H1 (cell line): ENCODE data around the gene PROZ. TPM values are rescaled to one million over a fixed set of nuclear protein-coding genes. Genes with fewer than 3 reads are reported as not detected.

Experiments used
- CTCF ChIA-PET: fragments of 300-600 bp; sonication (Branson Sonifier 250); formaldehyde crosslinking; loops from one replicate; lab custom pipeline; 2021; ENCODE audit not compliant: partially characterized antibody; lab: Charles Lee
- POLR2A ChIA-PET: fragments of 300-600 bp; sonication (Branson Sonifier 250); formaldehyde crosslinking; loops from one replicate; lab custom pipeline; 2021; ENCODE audit warnings: inconsistent platforms; ENCODE audit not compliant: partially characterized antibody; lab: Charles Lee
- DNase-seq, 2 experiments: peaks; one replicate each; pipeline versions ENCODE4 v3.0.0 to v3.0.0-alpha.2; 2010 to 2022; ENCODE audit warnings: low spot score in 2 of 2, low read depth in 1 of 2, mixed read lengths in 1 of 2
- FAIRE-seq: peaks from 2 replicates; lab custom pipeline; 2011; peaks lifted over from hg19 to GRCh38; lab: Jason Lieb, UNC
- H2AFZ ChIP-seq: 2 replicates; pipeline ENCODE4 v1.8.1; 2012; ENCODE audit warnings: low read length, inconsistent platforms
- H2AK5ac ChIP-seq: 2 replicates; pipeline ENCODE4 v1.6.1; 2013; ENCODE audit warnings: low read depth, low read length
- H2BK120ac ChIP-seq: replicated peaks from 2 replicates; pipeline ENCODE3; 2013; ENCODE audit warnings: low read depth, low read length, inconsistent platforms
- H2BK12ac ChIP-seq: 2 replicates; pipeline ENCODE4 v1.6.1; 2013; ENCODE audit warnings: low read depth, low read length
- H2BK15ac ChIP-seq: 2 replicates; pipeline ENCODE4 v1.6.1; 2013; ENCODE audit warnings: low read length
- H2BK20ac ChIP-seq: 2 replicates; pipeline ENCODE4 v1.6.1; 2013; ENCODE audit warnings: low read length
- H2BK5ac ChIP-seq: 2 replicates; pipeline ENCODE4 v1.6.1; 2013; ENCODE audit warnings: low read depth, low read length
- H3K14ac ChIP-seq: 2 replicates; pipeline ENCODE4 v1.6.1; 2013; ENCODE audit warnings: inconsistent platforms; ENCODE audit not compliant: insufficient read length
- H3K18ac ChIP-seq: 2 replicates; pipeline ENCODE4 v1.6.1; 2013; ENCODE audit warnings: low read length; ENCODE audit errors: extremely low read depth
- H3K23ac ChIP-seq: 2 replicates; pipeline ENCODE4 v1.6.1; 2013; ENCODE audit warnings: inconsistent platforms; ENCODE audit not compliant: insufficient read length
- H3K23me2 ChIP-seq: 2 replicates; pipeline ENCODE4 v1.6.1; 2013; ENCODE audit warnings: low read depth, low read length
- H3K27ac ChIP-seq: 2 replicates; pipeline ENCODE4 v1.6.1; 2011; ENCODE audit warnings: low read depth, low read length, inconsistent platforms
- H3K27me3 ChIP-seq, 4 experiments: replicated peaks in 1 of 4; 1 replicate in 1 of 4; 2 replicates in 3 of 4; pipeline versions ENCODE4 v1.6.1 to v1.8.1; 2011 to 2013; ENCODE audit warnings: low read length in 3 of 4, mild to moderate bottlenecking in 3 of 4, inconsistent platforms in 2 of 4, mixed read lengths in 2 of 4, moderate library complexity in 1 of 4; ENCODE audit not compliant: control insufficient read depth in 3 of 4, insufficient read depth in 3 of 4; ENCODE audit errors: extremely low read depth in 1 of 4
- H3K36me3 ChIP-seq, 4 experiments: 2 replicates each; pipeline versions ENCODE4 v1.6.1 to v1.8.1; 2011 to 2013; ENCODE audit warnings: mild to moderate bottlenecking in 4 of 4, low read length in 3 of 4, moderate library complexity in 2 of 4, control low read depth in 1 of 4, inconsistent platforms in 1 of 4; ENCODE audit not compliant: insufficient read depth in 4 of 4, control insufficient read depth in 2 of 4
- H3K4ac ChIP-seq: replicated peaks from 2 replicates; pipeline ENCODE3; 2013; ENCODE audit warnings: low read length, low read depth, mixed read lengths, inconsistent platforms; ENCODE audit not compliant: insufficient read length
- H3K4me1 ChIP-seq, 4 experiments: replicated peaks in 1 of 4; 1 replicate in 1 of 4; 2 replicates in 3 of 4; pipeline versions ENCODE4 v1.6.1 to v1.8.1; 2011 to 2013; ENCODE audit warnings: low read length in 3 of 4, inconsistent platforms in 2 of 4, mixed read lengths in 1 of 4; ENCODE audit not compliant: insufficient read depth in 4 of 4, control insufficient read depth in 3 of 4
- H3K4me2 ChIP-seq, 2 experiments: 2 replicates each; pipeline versions ENCODE4 v1.6.1 to v1.8.1; 2011 to 2013; ENCODE audit warnings: low read depth in 2 of 2, low read length in 2 of 2, control low read depth in 1 of 2, inconsistent platforms in 1 of 2, mild to moderate bottlenecking in 1 of 2; ENCODE audit not compliant: insufficient read depth in 1 of 2
- H3K4me3 ChIP-seq, 4 experiments: fragments of 200-600, 300-600 bp in 1 of 4; sonication (generic), shearing (Covaris generic), sonication (Bioruptor Twin) in 1 of 4; 2 replicates each; pipeline versions ENCODE4 v1.5.1 to v1.8.1; 2011 to 2016; ENCODE audit warnings: low read length in 4 of 4, low read depth in 3 of 4, control low read depth in 2 of 4, inconsistent platforms in 2 of 4, mild to moderate bottlenecking in 2 of 4, mixed read lengths in 1 of 4, moderate library complexity in 1 of 4; ENCODE audit not compliant: insufficient read depth in 2 of 4; ENCODE audit errors: extremely low read depth in 1 of 4
- H3K56ac ChIP-seq: replicated peaks from 2 replicates; pipeline ENCODE3; 2013; ENCODE audit warnings: low read depth, mild to moderate bottlenecking, mixed read lengths, low read length, inconsistent platforms; ENCODE audit not compliant: insufficient read length
- H3K79me1 ChIP-seq: 2 replicates; pipeline ENCODE4 v1.6.1; 2013; ENCODE audit warnings: low read depth, low read length, control low read depth
- H3K79me2 ChIP-seq, 2 experiments: 2 replicates each; pipeline versions ENCODE4 v1.6.1 to v1.8.1; 2012 to 2013; ENCODE audit warnings: low read length in 2 of 2, mild to moderate bottlenecking in 2 of 2, inconsistent platforms in 1 of 2; ENCODE audit not compliant: insufficient read depth in 2 of 2, control insufficient read depth in 1 of 2
- H3K9ac ChIP-seq, 4 experiments: replicated peaks in 1 of 4; 1 replicate in 1 of 4; 2 replicates in 3 of 4; pipeline versions ENCODE4 v1.6.1 to v1.8.1; 2011 to 2013; ENCODE audit warnings: low read depth in 3 of 4, low read length in 3 of 4, control low read depth in 2 of 4, mild to moderate bottlenecking in 2 of 4, moderate library complexity in 2 of 4, inconsistent platforms in 1 of 4; ENCODE audit errors: extremely low read depth in 1 of 4
- H3K9me3 ChIP-seq, 2 experiments: 2 replicates each; pipeline versions ENCODE4 v1.6.1 to v1.8.1; 2012 to 2013; ENCODE audit warnings: mild to moderate bottlenecking in 2 of 2, moderate library complexity in 2 of 2, control low read depth in 1 of 2, inconsistent platforms in 1 of 2, low read depth in 1 of 2, low read length in 1 of 2, mixed read lengths in 1 of 2; ENCODE audit not compliant: insufficient read depth in 2 of 2
- H4K20me1 ChIP-seq, 2 experiments: replicated peaks in 1 of 2; 2 replicates each; pipeline versions ENCODE3 to v1.8.1; 2011 to 2013; ENCODE audit warnings: inconsistent platforms in 2 of 2, low read length in 2 of 2, mild to moderate bottlenecking in 1 of 2; ENCODE audit not compliant: insufficient read depth in 2 of 2, control insufficient read depth in 1 of 2
- H4K5ac ChIP-seq: 2 replicates; pipeline ENCODE4 v1.6.1; 2013; ENCODE audit warnings: low read length, low read depth, mixed read lengths, inconsistent platforms; ENCODE audit not compliant: insufficient read length
- H4K8ac ChIP-seq: 2 replicates; pipeline ENCODE4 v1.8.0; 2013; ENCODE audit warnings: mild to moderate bottlenecking, moderate library complexity, low read length, inconsistent platforms; ENCODE audit not compliant: insufficient read depth; ENCODE audit errors: extremely low read depth
- H4K91ac ChIP-seq: replicated peaks from 2 replicates; pipeline ENCODE3; 2013; ENCODE audit warnings: low read length, mixed read lengths, inconsistent platforms; ENCODE audit not compliant: insufficient read length
- ATF3 ChIP-seq: IDR thresholded peaks from 2 replicates; pipeline ENCODE4 v1.6.1; 2011; ENCODE audit warnings: low read depth, mild to moderate bottlenecking, low read length; ENCODE audit not compliant: insufficient read depth
- BACH1 ChIP-seq: IDR thresholded peaks from 2 replicates; pipeline ENCODE4 v1.6.1; 2012; ENCODE audit warnings: low read length, improper control_type of control experiment
- CTBP2 ChIP-seq: IDR thresholded peaks from 2 replicates; pipeline ENCODE4 v1.7.0; 2011; ENCODE audit warnings: borderline replicate concordance, mild to moderate bottlenecking, moderate library complexity, mixed read lengths, low read length; ENCODE audit not compliant: insufficient read depth, insufficient read length
- KDM4A ChIP-seq: IDR thresholded peaks from one replicate; pipeline ENCODE4 v1.7.1; 2012; ENCODE audit warnings: low read depth, mild to moderate bottlenecking, moderate library complexity, low read length, inconsistent platforms; ENCODE audit not compliant: severe bottlenecking
- RXRA ChIP-seq: IDR thresholded peaks from 2 replicates; pipeline ENCODE4 v1.6.1; 2011; ENCODE audit warnings: low read depth, mild to moderate bottlenecking, low read length, moderate library complexity; ENCODE audit not compliant: insufficient read depth
- SRF ChIP-seq: IDR thresholded peaks from 2 replicates; pipeline ENCODE4 v1.6.1; 2011; ENCODE audit warnings: mild to moderate bottlenecking, low read depth, low read length, moderate library complexity
- SUZ12 ChIP-seq: fragments of 200-600 bp; sonication (generic); IDR thresholded peaks from 2 replicates; pipeline ENCODE4 v1.6.1; 2012; ENCODE audit warnings: mild to moderate bottlenecking, inconsistent platforms, low read length, moderate library complexity, mixed read lengths
- WGBS, 2 experiments: shearing (Covaris generic) in 1 of 2; methylation state at CpG; one replicate each; pipeline versions ENCODE4 v1.1.6 to v1.1.7; 2013 to 2015; ENCODE audit warnings: low lambda C conversion rate in 2 of 2, mixed read lengths in 2 of 2, inconsistent platforms in 1 of 2, low coverage in 1 of 2, missing lambda C conversion rate in 1 of 2; ENCODE audit not compliant: insufficient replicate concordance in 2 of 2, insufficient coverage in 1 of 2, insufficient read length in 1 of 2; ENCODE audit errors: extremely low coverage in 1 of 2, missing lambda C conversion rate in 1 of 2; 5-methylcytosine and 5-hydroxymethylcytosine counted together
- polyA plus RNA-seq, 7 experiments: library from polyadenylated mRNA; depleted of rRNA in 3 of 7; stranded (reverse) in 5 of 7; unstranded in 2 of 7; fragments of >200 nt in 5 of 7; fragments of 200-250 nt in 2 of 7; gene quantifications; 1 replicate in 5 of 7; 2 replicates in 1 of 7; 4 replicates in 1 of 7; pipeline versions ENCODE4 v1.2.1 to v1.2.3, GENCODE V29; 2011 to 2013; ENCODE audit warnings: missing spikeins in 2 of 7, mixed read lengths in 2 of 7
- total RNA-seq: library from RNA; stranded (reverse); fragmentation: NEBNext Ultra II Directional; extraction: Animal tissue kit (Norgen Biotek cat#: 25700); gene quantifications from 2 replicates; pipeline ENCODE4 v1.2.1, GENCODE V29; 2021
- TF ChIP-seq, protein P1 (sequence below): IDR thresholded peaks from 2 replicates; pipeline ENCODE4 v1.6.1; 2012; ENCODE audit warnings: low read length, inconsistent platforms

PROZ gene
- total and polyA plus RNA-seq, 2 of the 8 experiments (the other 6 are each of a cell fraction or from before 2014, with no cell fraction given): not detected

- H2BK120ac ChIP-seq: no peak overlapping the region
- H2BK12ac ChIP-seq: no peak overlapping the region
- no peak overlapping the region for H2BK5ac ChIP-seq
- ChIA-PET CTCF (no interaction called here), POLR2A (interaction anchor here (1.8 kb wide), 1 partner anchor 15 kb away, joined by 4 read pairs; no protein-coding TSS in a partner anchor)
- no peaks in the 10 kb centered on the region for H3K27me3 ChIP-seq
- H4K20me1 ChIP-seq: no peaks in the 10 kb centered on the region
- WGBS, 2 experiments: 92% methylated on average over 16 of the region's 16 CpGs; no CpG with 5 or more reads in 1 of the 2 experiments
- no peak overlapping the region for H4K8ac ChIP-seq
- FAIRE-seq: no peak
- no peak overlapping the region for H3K4me2 ChIP-seq
- no peak overlapping the region for H3K4ac ChIP-seq
- peaks cover 0 to 3% (median under 1%) of the 10 kb centered on the region in 4 experiments; a peak in 4 of 7 replicates for H3K4me1 ChIP-seq
- H3K9me3 ChIP-seq: no peaks in the 10 kb centered on the region
- no peak overlapping the region for H4K5ac ChIP-seq
- H3K23ac ChIP-seq: no peak overlapping the region
- H2BK20ac ChIP-seq: no peak overlapping the region
- H3K56ac ChIP-seq: no peak overlapping the region
- H2AFZ ChIP-seq: no peak overlapping the region
- no peak overlapping the region for H3K27ac ChIP-seq
- H3K4me3 ChIP-seq: no peak overlapping the region
- no peak overlapping the region for H4K91ac ChIP-seq
- H3K79me2 ChIP-seq: no peaks in the 10 kb centered on the region
- no peaks in the 10 kb centered on the region for H3K79me1 ChIP-seq
- no peaks in the 10 kb centered on the region for H3K36me3 ChIP-seq
- no peak overlapping the region for H3K18ac ChIP-seq
- H2BK15ac ChIP-seq: no peak overlapping the region
- no peak overlapping the region for H2AK5ac ChIP-seq
- TF ChIP-seq KDM4A: no peak
- no peak for TF ChIP-seq CTBP2
- no peak for TF ChIP-seq RXRA
- TF ChIP-seq SRF: no peak
- no peak for TF ChIP-seq BACH1
- TF ChIP-seq, protein P1, sequence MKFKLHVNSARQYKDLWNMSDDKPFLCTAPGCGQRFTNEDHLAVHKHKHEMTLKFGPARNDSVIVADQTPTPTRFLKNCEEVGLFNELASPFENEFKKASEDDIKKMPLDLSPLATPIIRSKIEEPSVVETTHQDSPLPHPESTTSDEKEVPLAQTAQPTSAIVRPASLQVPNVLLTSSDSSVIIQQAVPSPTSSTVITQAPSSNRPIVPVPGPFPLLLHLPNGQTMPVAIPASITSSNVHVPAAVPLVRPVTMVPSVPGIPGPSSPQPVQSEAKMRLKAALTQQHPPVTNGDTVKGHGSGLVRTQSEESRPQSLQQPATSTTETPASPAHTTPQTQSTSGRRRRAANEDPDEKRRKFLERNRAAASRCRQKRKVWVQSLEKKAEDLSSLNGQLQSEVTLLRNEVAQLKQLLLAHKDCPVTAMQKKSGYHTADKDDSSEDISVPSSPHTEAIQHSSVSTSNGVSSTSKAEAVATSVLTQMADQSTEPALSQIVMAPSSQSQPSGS: no peak
- TF ChIP-seq SUZ12: no peak
- no peak for TF ChIP-seq ATF3
- TF ChIP-seq, all 59 proteins: peak for 0
- Histone ChIP-seq H3K23me2 (no peaks in the 10 kb centered on the region), H3K14ac (no peak overlapping the region), H3K9ac (no peak overlapping the region)
- DNase-seq: no peak
These were observed 19.5 kb upstream of the PROZ start for GRCh38 chr13:113138792-113139551.
